GM19395 (cell line): Measurements from ENCODE around the gene PTPRN2.

ENCODE experiments used
- ATAC-seq: cut with Tn5 transposase; IDR thresholded peaks from one replicate; pipeline ENCODE4 v1.9.1; 2021; ENCODE audit warnings: mild to moderate bottlenecking, moderate library complexity; ENCODE audit not compliant: unreplicated experiment

Gene PTPRN2

DNA sequence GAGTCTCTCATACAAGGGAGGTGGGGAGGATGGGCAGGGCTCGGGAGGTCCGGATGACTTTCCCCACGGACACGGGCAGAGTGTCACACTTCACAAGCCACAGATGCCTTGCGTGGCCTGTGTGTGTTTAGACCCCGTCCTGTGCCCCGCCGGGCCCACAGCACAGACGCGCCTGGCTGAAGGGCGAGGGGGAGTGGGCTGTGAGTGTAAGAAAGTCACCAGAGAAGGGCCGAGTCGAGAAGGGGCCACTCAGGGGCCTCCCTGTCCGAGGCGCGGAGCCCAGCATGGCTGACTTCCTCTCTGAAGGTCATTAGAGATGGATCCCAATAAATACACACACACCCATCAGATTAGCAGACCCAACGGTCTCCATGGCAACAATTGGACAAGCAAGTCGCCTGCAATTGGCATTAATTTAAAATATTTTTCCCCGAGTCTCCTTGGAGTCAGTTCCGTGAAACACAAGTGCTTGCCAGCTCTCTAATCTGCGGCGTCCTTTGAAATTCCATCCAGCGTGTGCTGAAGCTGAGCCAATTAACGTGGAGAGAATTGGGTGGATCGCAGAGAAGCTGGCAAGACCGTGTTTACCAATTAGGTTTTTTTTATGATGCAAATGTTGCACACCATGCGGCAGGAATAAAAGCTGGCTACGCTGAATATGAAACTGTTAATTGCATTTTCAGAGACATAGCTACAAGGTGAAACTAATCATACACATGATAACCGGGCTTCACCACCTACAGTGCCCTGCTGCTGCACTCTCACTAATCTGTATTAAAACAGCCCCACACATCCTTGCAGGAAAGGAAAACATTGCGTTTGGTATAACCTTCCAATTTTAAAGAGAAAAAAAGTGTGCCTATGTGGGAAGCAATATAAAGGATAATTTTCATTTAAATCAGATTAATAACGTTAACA, 571.2 kb downstream of the PTPRN2 start:
- no peak for ATAC-seq

DNA sequence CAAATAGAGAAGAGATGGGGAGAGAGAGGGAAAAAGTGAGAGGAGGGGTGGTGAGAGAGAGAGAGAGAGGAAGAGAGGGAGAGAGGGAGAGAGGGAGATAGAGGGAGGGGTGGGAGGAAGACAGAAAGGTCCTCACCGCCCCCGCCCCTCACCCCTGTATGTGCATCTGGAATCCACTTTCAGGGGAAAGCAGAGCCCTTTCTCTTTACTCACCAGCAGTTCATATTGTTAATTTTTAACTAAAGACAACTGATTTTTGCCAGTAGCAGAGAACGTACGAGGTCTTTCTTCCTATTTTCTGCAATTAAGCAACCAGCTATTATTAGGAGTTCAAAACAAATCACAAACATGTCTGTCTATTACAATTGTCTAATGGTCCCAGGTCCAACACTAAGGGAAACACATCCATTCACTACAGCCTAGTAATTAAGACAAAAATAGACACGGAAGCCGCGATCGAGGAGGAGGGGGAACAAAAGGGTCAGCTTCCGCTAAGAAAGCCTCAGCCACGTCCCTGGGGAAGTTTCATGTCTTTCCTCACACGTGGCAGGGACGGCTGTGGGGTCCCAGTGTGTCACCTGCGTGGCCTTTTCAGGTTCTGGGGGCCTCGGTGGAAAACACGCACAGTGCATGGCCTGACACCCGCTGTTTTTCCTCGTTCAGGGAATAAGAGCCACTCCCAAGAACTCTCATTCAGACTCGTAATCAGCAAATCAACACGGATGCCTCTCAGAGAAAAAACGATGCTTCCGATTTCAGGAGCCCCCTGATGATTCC, 572.0 kb downstream of the PTPRN2 start:
- no peak for ATAC-seq

DNA sequence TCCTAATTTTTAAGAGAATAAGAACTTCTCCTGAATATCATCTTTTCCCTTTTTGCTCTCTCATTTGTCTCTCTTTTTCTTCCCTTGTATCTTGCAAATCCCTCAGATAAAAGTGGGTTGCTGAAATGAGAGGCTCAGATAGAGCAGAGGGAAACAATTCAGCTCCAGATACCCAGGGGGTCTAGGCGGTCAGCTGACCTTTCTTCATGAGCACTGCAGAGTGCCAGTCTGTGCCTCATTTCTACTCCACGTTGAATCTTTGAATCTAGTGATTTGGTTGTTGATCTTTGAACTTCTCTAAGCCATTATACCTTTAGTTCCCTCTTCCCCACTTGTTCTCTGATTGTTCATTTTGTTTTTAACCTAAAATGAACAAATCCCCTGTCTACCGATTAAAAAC, 572.6 kb downstream of the PTPRN2 start:
- ATAC-seq = no peak

DNA sequence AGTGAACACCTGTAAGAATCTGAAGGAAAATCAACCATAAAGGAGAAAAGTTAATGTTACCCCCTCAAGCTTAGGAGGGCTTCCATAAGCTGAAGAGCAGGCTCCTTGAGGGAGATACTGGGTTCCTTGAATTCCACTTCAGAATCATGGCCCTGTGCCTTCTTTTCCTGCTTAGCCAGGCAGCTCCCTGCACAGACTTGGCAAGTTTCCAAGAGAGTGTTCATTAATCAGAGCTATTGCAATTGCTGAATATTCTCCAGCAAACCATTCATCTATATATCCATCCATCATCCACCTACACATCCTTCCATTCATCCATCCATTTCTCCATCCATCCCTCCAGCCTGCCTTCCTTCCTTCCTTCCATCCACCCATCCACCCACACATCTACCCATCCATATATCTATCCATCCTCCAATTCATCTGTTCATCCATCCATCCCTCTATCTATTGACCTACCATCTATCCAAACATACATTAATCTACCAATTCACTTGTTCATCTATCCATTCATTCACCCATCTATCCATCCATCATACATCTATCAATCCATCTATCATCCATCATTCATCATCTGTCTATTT, 574.4 kb downstream of the PTPRN2 start:
- no peak for ATAC-seq

DNA sequence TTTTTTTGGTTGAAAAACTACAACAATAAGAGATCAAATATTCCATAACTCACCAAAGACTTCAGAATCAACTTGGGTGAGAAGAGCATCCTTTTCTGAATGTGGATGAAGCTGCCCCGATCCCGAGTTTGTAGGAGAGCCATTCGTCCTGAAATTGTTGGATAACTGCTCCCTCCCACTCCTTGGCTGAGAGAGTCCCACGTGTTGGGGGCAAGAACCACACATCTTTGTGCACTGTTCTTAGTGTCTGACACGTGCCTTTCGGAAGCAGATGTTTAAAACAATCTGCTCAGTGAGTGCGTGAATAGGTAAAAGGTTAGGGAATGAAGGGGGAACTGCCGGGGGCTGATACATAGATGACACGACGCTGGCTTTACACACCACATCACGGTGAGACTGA, 575.7 kb downstream of the PTPRN2 start:
- no peak for ATAC-seq

DNA sequence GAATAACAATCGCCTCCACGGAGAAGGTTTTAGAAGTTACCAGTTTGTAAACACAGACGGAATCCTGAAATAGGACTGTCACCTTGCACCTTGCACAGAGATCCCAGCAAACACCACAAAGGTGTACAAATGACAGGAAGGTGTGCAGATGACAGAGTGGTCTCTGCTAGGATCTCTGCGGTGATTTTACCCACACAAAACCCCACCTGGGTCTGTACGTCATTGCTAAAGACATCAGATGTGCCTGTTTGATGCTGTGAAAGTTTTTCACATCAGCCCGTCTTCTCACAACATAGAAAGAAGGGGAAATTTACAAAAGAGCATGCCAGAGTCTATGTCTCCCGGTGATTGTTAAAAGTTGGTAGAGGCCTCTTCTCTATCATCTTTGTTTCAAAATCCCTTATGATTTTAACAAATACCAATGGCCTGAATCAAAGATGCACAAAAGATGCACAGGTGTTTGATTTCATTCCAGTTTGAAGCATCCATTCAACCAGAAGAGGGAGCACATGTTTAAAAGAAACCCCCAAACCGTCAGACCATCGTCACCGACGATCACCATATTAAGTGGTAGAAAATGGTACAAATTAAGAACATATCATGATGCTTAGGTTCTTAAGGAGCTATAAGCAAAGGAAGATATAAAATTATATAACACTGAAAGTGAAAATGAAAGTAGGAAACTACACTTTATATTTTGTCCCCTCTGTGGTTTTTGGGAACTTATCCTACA, 576.5 kb downstream of the PTPRN2 start:
- no peak for ATAC-seq

DNA sequence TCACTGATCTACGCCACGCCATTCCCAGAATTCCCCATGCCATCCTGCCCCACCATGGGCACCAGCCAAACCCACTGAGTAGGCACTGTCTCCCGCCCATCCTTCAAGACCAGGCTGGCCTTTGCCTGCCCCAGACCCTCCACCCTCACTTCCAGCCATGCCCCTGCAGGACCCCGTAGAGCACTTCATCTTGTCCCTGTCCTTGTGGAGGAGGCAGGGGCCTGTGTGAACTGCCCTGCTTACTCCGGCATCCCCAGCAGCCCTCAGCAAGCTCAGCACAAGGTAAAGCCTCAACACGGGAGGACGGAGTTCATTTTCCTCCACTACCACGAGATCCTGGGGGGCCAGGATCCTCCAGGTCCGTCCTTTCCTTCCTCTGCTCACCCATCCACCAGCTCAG, 577.7 kb downstream of the PTPRN2 start:
- no peak for ATAC-seq

DNA sequence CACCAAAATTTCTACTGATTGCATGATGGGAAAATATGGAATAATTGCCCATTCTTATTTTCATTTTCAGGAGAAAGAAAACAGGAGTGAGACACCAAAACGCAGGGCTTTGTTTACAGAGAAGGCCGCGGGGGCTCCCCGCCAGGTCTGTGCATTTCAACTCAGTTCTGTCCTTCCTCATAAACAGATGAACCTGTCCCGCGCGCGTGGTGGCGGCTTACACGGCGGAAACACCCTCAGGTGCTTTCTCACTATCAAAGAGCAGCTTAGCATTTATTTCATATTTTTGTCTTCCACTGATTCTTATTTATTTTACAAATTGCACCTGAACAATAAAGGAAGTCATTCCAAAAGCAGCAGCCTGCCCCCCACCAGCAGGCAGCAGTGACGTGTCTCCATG, 579.4 kb downstream of the PTPRN2 start:
- ATAC-seq = no peak

DNA sequence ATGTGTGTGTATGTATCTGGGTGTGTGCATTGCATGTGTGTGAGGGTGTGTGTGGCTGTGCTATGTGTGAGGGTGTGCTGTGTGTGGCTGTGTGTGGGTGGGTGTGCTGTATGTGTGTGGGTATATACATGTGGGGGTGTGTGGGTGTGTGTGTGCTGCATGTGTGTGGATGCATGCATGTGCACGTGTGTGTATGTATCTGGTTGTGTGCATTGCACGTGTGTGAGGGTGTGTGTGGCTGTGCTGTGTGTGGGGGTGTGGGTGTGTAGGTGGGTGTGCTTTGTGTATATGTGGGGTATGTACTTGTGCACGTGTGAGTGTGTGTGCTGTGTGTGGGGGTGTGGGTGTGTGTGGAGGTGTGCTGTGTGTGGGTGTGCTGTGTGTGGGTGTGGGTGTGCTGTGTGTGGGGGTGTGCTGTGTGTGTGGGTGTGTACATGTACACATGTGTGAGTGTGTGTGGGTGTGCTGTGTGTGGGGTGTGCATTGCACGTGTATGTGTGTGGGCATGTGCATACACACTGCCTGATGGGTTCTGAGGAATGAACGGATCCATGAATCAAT, 579.8 kb downstream of the PTPRN2 start:
- ATAC-seq = no peak

DNA sequence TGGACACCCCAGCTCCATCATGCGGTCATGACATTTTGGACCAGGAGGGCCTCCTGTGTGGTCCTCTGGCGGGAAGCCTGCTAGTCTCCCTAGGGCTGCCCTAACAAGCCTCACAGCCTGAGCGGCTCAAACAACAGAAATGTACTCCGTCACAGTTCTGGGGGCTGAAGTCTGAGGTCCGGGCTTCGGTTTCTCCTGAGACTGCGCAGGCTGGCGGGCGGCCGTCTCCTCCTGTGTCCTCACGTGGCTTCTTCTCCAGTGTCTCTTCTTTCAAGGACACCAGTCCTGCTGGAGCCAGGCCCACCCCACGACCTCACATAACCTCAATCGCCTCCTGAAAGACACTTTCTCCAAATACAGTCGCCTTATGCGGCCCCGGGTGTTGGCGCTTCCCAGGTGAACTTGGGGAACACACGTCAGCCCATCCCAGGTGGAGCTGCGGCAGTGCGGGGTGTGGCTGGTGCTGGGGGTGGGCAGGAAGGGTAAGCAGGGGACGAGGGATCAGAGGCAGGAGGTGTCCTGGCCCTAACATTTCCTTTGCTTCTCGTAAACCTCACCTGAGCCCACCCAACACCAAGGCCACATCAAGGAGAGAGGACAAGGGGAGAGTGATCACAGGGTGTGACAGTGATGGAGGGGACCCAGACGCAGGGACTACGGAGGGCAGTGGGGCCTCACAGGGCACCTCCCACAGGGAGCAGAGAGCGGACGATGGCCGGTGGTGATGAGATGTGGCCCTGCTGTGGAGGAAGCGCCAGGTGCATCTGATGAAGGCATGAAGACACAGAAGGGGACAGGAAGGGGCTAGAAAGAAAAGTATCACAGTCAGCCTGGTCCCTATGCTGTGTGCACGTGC, 580.6 kb downstream of the PTPRN2 start:
- ATAC-seq = no peak

DNA sequence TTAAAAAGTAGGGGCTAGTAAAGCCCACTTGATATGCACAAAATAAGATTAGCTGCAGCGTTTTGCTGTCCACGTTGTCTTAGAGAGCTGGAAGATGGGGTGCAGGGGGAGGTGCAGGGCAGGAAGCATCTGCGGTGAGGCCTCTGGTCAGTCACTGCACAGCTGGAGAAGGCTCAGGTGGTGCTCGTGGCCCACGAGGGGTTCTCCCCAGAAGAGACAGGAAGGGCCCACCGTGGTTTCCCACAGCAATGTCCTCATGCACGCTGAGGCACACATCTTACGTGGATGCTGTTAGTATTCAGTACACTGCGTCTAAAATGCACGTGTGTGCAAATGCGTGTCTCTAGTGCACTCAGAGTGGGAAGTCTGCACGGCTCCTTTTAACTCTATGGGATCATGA, 582.1 kb downstream of the PTPRN2 start:
- no peak for ATAC-seq

DNA sequence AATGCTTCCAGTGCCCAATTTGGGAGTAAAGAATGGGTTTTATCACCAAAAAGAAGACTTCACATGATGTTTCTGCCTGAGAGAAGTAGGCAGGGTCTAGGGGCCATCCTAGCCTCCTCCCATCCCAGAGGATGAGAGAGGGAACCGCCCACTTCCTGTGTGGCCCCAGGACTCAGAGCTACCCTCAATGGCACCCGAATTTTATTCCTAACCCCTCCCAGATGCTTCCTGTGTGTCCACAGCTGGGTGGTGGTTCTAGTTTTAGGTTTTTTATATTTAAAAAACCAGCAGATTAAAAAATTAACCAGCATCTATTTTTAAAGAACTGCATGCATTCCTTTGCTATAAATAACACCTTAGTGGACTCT, 583.5 kb downstream of the PTPRN2 start:
- no peak for ATAC-seq

DNA sequence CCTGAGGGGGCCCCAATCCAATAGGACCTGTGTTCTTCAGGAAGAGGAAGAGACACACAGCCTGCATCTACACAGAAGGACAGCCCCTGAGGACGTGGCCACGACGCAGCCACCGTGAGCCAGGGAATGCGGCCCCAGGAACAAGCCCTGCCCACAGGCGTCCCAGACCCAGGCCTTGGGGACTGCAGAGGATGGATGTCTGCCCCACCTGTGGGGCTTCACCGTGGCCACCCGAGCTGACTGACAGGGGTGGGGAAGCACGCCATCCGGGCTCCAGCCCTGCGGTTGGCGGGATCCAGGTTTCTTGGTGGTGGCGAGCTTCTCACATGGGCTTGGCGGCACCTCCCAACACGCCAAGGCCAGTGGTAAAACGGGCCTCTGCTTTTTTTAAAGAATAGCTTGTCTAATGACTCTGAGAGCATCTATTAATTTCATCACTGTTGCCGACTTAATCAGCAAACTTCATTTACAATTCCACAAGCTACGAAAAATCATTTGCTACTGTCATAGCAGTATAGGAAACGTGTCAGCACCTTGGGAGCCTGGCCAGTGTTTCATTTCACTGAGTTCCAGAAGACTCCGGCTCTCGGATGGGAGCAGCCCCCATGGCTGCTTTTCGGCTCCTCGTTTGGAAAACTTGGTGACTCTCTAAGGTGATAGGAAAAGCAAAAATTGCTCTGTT, 584.0 kb downstream of the PTPRN2 start:
- ATAC-seq = no peak

DNA sequence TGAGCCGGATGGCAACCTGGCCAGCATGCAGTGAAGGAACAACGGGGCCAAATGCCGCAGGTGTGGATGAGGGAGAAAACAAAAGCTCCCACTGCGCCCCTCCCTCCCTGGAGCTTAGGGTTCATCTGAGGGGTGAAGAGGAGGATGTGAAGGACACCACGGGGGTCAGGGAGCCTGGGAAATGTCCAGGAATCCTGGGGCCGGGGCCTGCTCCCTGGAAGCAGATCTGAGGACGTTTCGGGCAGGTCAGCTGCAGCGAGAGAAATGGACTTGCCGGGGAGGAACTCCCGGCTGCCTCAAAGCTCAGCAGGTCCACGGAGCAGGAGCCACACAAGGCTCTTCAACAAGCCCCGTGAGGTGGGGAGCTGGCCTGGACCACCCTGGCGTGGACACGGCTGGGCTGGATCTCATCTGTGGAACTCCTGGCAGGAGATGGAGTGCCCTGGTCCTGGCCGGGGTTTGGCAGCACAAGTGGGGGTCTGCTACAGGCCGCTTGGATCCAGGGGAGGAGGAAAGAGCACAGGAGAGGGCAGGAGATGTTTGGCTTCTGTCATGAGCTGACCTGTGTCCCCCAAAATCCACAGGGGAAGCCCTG, 585.0 kb downstream of the PTPRN2 start:
- ATAC-seq = no peak

DNA sequence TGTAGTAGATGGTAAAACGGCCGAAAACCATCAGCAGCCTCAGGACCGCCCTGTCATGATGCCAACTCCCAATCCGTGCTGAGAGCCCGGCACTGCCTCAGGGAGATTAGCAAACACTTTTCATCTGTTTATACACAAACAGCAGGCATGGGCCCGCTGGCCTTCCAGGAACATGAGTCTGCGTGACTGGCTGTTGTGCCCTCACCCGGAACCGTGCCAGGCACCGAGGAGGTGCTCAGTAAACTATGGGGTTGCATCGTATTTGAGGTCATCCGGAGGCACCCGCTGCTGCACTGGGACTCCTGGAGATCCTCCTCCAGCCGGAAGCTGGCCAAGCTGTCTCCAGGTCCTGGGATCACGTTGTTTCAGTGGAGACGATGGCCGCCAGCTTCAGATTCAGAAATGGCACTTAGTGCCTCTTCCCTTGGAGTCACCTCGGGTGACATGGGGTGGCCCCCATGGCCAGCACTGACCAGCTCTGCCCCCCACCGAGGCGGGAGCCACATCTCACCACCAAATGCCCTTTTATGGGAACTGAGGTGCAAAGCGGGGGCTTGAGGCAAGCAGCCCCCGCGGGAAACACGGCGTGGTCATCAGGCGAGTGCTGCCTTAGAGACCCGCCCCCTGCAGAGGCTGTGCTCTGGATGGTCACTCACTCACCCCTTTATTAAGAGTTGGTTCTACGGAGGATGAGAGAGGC, 585.9 kb downstream of the PTPRN2 start:
- ATAC-seq = no peak

DNA sequence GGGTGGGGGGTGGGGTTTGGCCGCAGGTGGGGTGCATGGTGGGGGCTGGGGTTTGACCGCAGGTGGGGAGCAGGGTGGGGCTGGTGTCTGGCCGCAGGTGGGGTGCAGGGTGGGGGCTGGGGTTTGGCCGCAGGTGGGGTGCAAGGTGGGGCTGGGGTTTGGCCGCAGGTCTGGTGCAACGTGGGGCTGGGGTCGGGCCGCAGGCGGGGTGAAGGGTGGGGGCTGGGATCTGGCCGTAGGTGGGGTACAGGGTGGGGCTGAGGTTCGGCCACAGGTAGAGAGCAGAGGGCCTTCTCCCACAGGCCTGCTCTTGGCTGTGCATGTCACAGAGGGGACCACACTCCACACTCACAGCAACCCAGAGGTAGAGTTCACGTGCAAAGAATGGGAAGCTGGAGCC, 586.6 kb downstream of the PTPRN2 start:
- ATAC-seq = no peak

DNA sequence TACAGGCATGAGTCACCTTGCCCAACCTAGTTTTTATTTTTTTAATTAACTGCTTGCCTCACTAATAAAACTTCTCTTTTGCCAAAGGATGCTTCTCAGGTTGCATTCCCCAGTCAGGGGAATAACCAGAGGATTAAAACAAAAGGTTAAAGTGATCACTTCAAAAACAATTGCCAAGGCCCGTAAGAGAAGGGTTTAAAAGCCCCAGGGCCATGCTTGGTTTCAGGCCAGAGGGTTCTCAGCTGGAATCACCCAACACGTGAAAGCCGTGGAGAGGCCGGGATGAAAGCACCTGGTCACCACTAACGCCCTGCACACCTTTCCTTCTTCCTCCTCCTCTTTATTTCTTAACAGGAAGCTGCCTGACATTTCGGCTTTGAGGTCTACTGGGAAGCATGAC, 587.5 kb downstream of the PTPRN2 start:
- no peak for ATAC-seq

DNA sequence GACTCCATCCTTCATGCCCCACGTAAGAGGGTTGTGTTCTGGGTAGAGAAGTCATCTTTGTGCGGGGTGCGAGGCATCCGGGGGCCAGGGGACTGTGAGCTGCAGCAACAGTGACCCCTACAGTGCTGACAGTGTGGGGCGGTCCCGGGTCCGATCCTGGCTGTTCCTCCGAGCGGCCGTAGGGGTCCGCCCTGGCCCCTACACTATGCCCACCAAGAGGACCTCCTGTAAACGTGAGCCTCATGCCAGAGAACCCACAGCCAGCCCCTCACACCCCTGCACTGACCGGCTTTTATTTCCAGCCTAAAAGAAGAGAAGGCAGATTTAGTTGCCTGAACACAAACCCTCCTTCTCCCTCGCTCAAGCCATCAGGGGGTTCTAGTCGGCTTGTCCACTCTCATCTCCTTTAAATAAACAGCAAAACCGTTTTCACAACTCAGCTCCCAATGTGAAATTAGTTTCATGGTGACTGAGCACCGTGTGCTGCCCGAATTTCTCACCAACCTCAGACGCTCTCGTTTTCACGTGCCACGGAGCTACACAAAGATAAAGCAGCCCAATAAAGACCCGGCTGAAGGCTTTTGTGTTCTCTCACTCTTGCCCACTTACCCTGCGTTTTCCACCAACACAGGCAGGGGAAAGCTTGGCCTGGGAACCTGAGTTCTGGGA, 588.6 kb downstream of the PTPRN2 start:
- no peak for ATAC-seq
